K562 (cell line): ENCODE results near the gene CDCP1. TPM values are rescaled to one million over a fixed set of nuclear protein-coding genes. Genes with fewer than 3 reads are reported as not detected.

ENCODE experiments used
- CTCFL ChIP-seq: IDR thresholded peaks from 2 replicates; pipeline ENCODE4 v1.6.1; 2011; ENCODE audit warnings: borderline replicate concordance, low read depth, mild to moderate bottlenecking, moderate library complexity, low read length; ENCODE audit not compliant: insufficient read depth, poor library complexity, severe bottlenecking
- CUX1 ChIP-seq: fragments of 200-800 bp; sonication (Bioruptor generic); IDR thresholded peaks from 2 replicates; pipeline ENCODE4 v1.6.1; 2016; ENCODE audit warnings: missing genetic modification characterization, missing compliant biosample characterization
- DMBX1 ChIP-seq: fragments of 250-450 bp; sonication (Bioruptor Pico); IDR thresholded peaks from 2 replicates; pipeline ENCODE4 v1.8.0; 2022; ENCODE audit warnings: inconsistent platforms, mild to moderate bottlenecking, moderate library complexity, borderline replicate concordance
- E4F1 ChIP-seq: fragments of 250-450 bp; sonication (Bioruptor Pico); IDR thresholded peaks from 2 replicates; pipeline ENCODE4 v1.5.0; 2021; ENCODE audit warnings: mild to moderate bottlenecking, borderline replicate concordance
- EP300 ChIP-seq: IDR thresholded peaks from 2 replicates; pipeline ENCODE4 v1.6.1; 2012; ENCODE audit warnings: low read length, improper control_type of control experiment
- ID3 ChIP-seq, 2 experiments: fragments of 250-450 bp in 1 of 2; fragments of 450-650 bp in 1 of 2; sonication (Bioruptor Pico) in 1 of 2; IDR thresholded peaks; 2 replicates each; pipeline versions ENCODE4 v1.6.1 to v1.8.0; 2016 to 2021; ENCODE audit warnings: mild to moderate bottlenecking in 2 of 2, moderate library complexity in 2 of 2, missing compliant biosample characterization in 1 of 2, missing genetic modification characterization in 1 of 2
- LCOR ChIP-seq: sonication (generic); formaldehyde crosslinking; IDR thresholded peaks from 2 replicates; pipeline ENCODE4 v1.8.0; 2022; ENCODE audit warnings: mild to moderate bottlenecking, missing genetic modification reagents
- MCM7 ChIP-seq, 2 experiments: fragments of 450-650 bp; IDR thresholded peaks; 2 replicates each; pipeline ENCODE4 v1.6.1; 2016 to 2018
- NR1H2 ChIP-seq: sonication (generic); formaldehyde crosslinking; IDR thresholded peaks from 2 replicates; pipeline ENCODE4 v1.4.0; 2020; ENCODE audit warnings: mild to moderate bottlenecking, missing genetic modification reagents
- PRMT5 ChIP-seq: sonication (generic); formaldehyde crosslinking; IDR thresholded peaks from 2 replicates; pipeline ENCODE4 v1.5.0; 2020; ENCODE audit warnings: missing genetic modification reagents
- SAFB2 ChIP-seq: fragments of 200-400 bp; formaldehyde crosslinking; IDR thresholded peaks from 2 replicates; pipeline ENCODE4 v1.6.1; 2018; ENCODE audit warnings: borderline replicate concordance, low read length, low read depth, moderate library complexity; ENCODE audit not compliant: severe bottlenecking
- SLC30A9 ChIP-seq: fragments of 250-450 bp; sonication (Bioruptor Pico); IDR thresholded peaks from 2 replicates; pipeline ENCODE4 v1.8.0; 2022; ENCODE audit warnings: mild to moderate bottlenecking, moderate library complexity
- SMAD1 ChIP-seq: fragments of 150-350 bp; IDR thresholded peaks from 2 replicates; pipeline ENCODE4 v1.6.1; 2014; ENCODE audit warnings: low read length, low read depth; ENCODE audit not compliant: partially characterized antibody
- ZBTB8A ChIP-seq: fragments of 450-650 bp; IDR thresholded peaks from 2 replicates; pipeline ENCODE4 v1.6.1; 2018; ENCODE audit warnings: mild to moderate bottlenecking, moderate library complexity; ENCODE audit not compliant: partially characterized antibody
- ZC3H8 ChIP-seq: fragments of 450-650 bp; IDR thresholded peaks from 2 replicates; pipeline ENCODE4 v1.6.1; 2017
- ZFPM2 ChIP-seq: fragments of 250-450 bp; sonication (Bioruptor Pico); IDR thresholded peaks from 2 replicates; pipeline ENCODE4 v1.5.1; 2022; ENCODE audit warnings: mild to moderate bottlenecking
- ZNF316 ChIP-seq: fragments of 450-650 bp; IDR thresholded peaks from 2 replicates; pipeline ENCODE4 v1.6.1; 2016
- ZSCAN32 ChIP-seq: fragments of 450-650 bp; formaldehyde crosslinking; IDR thresholded peaks from 2 replicates; pipeline ENCODE4 v1.4.0; 2020; ENCODE audit warnings: mild to moderate bottlenecking, moderate library complexity
- polyA plus RNA-seq, 8 experiments: library from polyadenylated mRNA; depleted of rRNA in 4 of 8; stranded (reverse) in 5 of 8; unstranded in 3 of 8; fragments of >200 nt; fragmentation: Nextera tagmentation in 2 of 8; fragmentation: Illumina TruSeq in 1 of 8; extraction: Ambion mirVana in 2 of 8; extraction: Trizol in 1 of 8; gene quantifications; 2 replicates each; pipeline versions ENCODE4 v1.2.1 to v1.2.3, GENCODE V29; 2011 to 2014; ENCODE audit warnings: inconsistent platforms in 1 of 8, missing spikeins in 1 of 8
- total RNA-seq, 7 experiments: library from RNA; depleted of rRNA in 6 of 7; stranded (reverse); fragments of >200 nt in 6 of 7; fragmentation: Illumina TruSeq in 2 of 7; extraction: Trizol in 2 of 7; gene quantifications; 2 replicates each; pipeline versions ENCODE4 v1.2.1 to v1.2.3, GENCODE V29; 2011 to 2021; ENCODE audit warnings: low replicate concordance in 1 of 7

The CDCP1 gene
- total and polyA plus RNA-seq, 9 of the 15 experiments (the other 6 are each of a cell fraction or from before 2014, with no cell fraction given), result 3.9 to 16.4 (median 5.2) TPM

GRCh38 chr3:45100981-45101407 lies 45.2 kb downstream of the CDCP1 start (continued):
- TF ChIP-seq PRMT5 (CRISPR knock-in tag) (no peak), EP300 (no peak), CUX1 (CRISPR knock-in tag) (no peak), SLC30A9 (CRISPR knock-in tag) (no peak), E4F1 (CRISPR knock-in tag) (no peak), LCOR (CRISPR knock-in tag) (no peak), SMAD1 (no peak), ID3 (CRISPR knock-in tag; IDR thresholded peaks at IDR 0.05) (no peak), ID3 (tag; IDR thresholded peaks at IDR 0.05) (no peak), ZBTB8A (no peak), NR1H2 (no peak), ZNF316 (no peak), SAFB2 (no peak), ZSCAN32 (CRISPR knock-in tag) (no peak), CTCFL (no peak), DMBX1 (peak; percentile 48; the same call in 1 of the 2 replicates), ZC3H8 (no peak), MCM7 (IDR thresholded peaks at IDR 0.05) (no peak), ZFPM2 (CRISPR knock-in tag) (no peak)
